ENCODE results near the gene SLC7A5.
"Not testable (repeated sequence)": the region's sequence is repeated elsewhere in the genome, so short reads cannot be mapped to it uniquely, and the experiment has no call there.

Gene SLC7A5

GRCh38 chr16:87828907-87829621 lies 40.2 kb downstream of the SLC7A5 start:
- H3K27me3 ChIP-seq (ENCODE audit: control insufficient read depth in 1 of 2, insufficient read depth in 1 of 2, low read length in 2 of 2), result peaks cover 15 to 17% of the 10 kb centered on the region in 2 experiments
- no peak overlapping the region for H3K23ac ChIP-seq (ENCODE audit: low read length in 2 of 2)
- no peak overlapping the region for H2BK12ac ChIP-seq (ENCODE audit: low read length in 2 of 2)
- H2AFZ ChIP-seq (ENCODE audit: low read depth, low read length), result no peak overlapping the region
- 94% methylated on average over 15 of the region's 16 CpGs for WGBS
- peaks cover 5 to 45% of the 10 kb centered on the region in 2 experiments for H3K36me3 ChIP-seq (ENCODE audit: control insufficient read depth in 1 of 2, insufficient read depth in 2 of 2, low read depth in 1 of 2, low read length in 2 of 2)
- no peak overlapping the region for H2BK120ac ChIP-seq (ENCODE audit: low read depth, low read length)
- DNase-seq, result no peak
- H2BK5ac ChIP-seq (ENCODE audit: low read depth, low read length, poor library complexity, severe bottlenecking), result no peak overlapping the region
- no peaks in the 10 kb centered on the region for H3K9me3 ChIP-seq (ENCODE audit: control insufficient read depth, low read length)
- no peak overlapping the region for H2BK15ac ChIP-seq (ENCODE audit: low read depth, poor library complexity, severe bottlenecking)
- H4K91ac ChIP-seq (ENCODE audit: low read length), result no peak overlapping the region
- no peak overlapping the region for H3K14ac ChIP-seq (ENCODE audit: low read length in 2 of 2)
- no peak overlapping the region for H3K4me2 ChIP-seq (ENCODE audit: low read length, poor library complexity, severe bottlenecking)
- no peak overlapping the region for H3K4ac ChIP-seq (ENCODE audit: low read depth in 1 of 2, low read length in 2 of 2)
- no peak overlapping the region for H4K8ac ChIP-seq (ENCODE audit: low read length)
- H3K4me1 ChIP-seq (ENCODE audit: control insufficient read depth, insufficient read depth, low read depth, low read length), result peaks cover 15% of the 10 kb centered on the region
- no peak overlapping the region for H3K9ac ChIP-seq (ENCODE audit: low read length)
- no peak overlapping the region for H3K18ac ChIP-seq (ENCODE audit: low read depth in 1 of 2, low read length in 2 of 2)
- H3K79me1 ChIP-seq (replicated peaks; ENCODE audit: low read length, poor library complexity, severe bottlenecking), result no peaks in the 10 kb centered on the region
- H2AK5ac ChIP-seq (ENCODE audit: low read length, severe bottlenecking), result no peak overlapping the region
- no peak overlapping the region for H3K4me3 ChIP-seq (ENCODE audit: insufficient read depth in 1 of 2, low read depth in 1 of 2, low read length in 2 of 2)
- H3K27ac ChIP-seq (ENCODE audit: low read length, poor library complexity, severe bottlenecking), result no peak overlapping the region

- no peak overlapping the region for H3K9ac ChIP-seq (ENCODE audit: low read length)
- H3K36me3 ChIP-seq (ENCODE audit: control insufficient read depth in 1 of 2, insufficient read depth in 2 of 2, low read depth in 1 of 2, low read length in 2 of 2), result peaks cover 3 to 37% of the 10 kb centered on the region in 2 experiments
- no peak overlapping the region for H4K91ac ChIP-seq (ENCODE audit: low read length)
- no peak overlapping the region for H3K23ac ChIP-seq (ENCODE audit: low read length in 2 of 2)
- DNase-seq, result no peak
- no peaks in the 10 kb centered on the region for H3K79me1 ChIP-seq (replicated peaks; ENCODE audit: low read length, poor library complexity, severe bottlenecking)
- H3K4me2 ChIP-seq (ENCODE audit: low read length, poor library complexity, severe bottlenecking), result no peak overlapping the region
- no peak overlapping the region for H3K4ac ChIP-seq (ENCODE audit: low read depth in 1 of 2, low read length in 2 of 2)
- H2AFZ ChIP-seq (ENCODE audit: low read depth, low read length), result no peak overlapping the region
- H2BK15ac ChIP-seq (ENCODE audit: low read depth, poor library complexity, severe bottlenecking), result no peak overlapping the region
- H3K14ac ChIP-seq (ENCODE audit: low read length in 2 of 2), result no peak overlapping the region
- H3K27ac ChIP-seq (ENCODE audit: low read length, poor library complexity, severe bottlenecking), result no peak overlapping the region
- no peak overlapping the region for H2BK120ac ChIP-seq (ENCODE audit: low read depth, low read length)
- no peak overlapping the region for H2BK12ac ChIP-seq (ENCODE audit: low read length in 2 of 2)
- H3K27me3 ChIP-seq (ENCODE audit: control insufficient read depth in 1 of 2, insufficient read depth in 1 of 2, low read length in 2 of 2), result peaks cover 23 to 24% of the 10 kb centered on the region in 2 experiments
- H3K9me3 ChIP-seq (ENCODE audit: control insufficient read depth, low read length), result no peaks in the 10 kb centered on the region
- H3K4me1 ChIP-seq (ENCODE audit: control insufficient read depth, insufficient read depth, low read depth, low read length), result peaks cover 15% of the 10 kb centered on the region
- H3K18ac ChIP-seq (ENCODE audit: low read depth in 1 of 2, low read length in 2 of 2), result no peak overlapping the region
- no peak overlapping the region for H3K4me3 ChIP-seq (ENCODE audit: insufficient read depth in 1 of 2, low read depth in 1 of 2, low read length in 2 of 2)
- 89% methylated on average over 19 of the region's 20 CpGs for WGBS
- H2BK5ac ChIP-seq (ENCODE audit: low read depth, low read length, poor library complexity, severe bottlenecking), result no peak overlapping the region
- no peak overlapping the region for H4K8ac ChIP-seq (ENCODE audit: low read length)
- H2AK5ac ChIP-seq (ENCODE audit: low read length, severe bottlenecking), result no peak overlapping the region
Measured at GRCh38 chr16:87828071-87828906, 41.0 kb downstream of the SLC7A5 start.

DNA sequence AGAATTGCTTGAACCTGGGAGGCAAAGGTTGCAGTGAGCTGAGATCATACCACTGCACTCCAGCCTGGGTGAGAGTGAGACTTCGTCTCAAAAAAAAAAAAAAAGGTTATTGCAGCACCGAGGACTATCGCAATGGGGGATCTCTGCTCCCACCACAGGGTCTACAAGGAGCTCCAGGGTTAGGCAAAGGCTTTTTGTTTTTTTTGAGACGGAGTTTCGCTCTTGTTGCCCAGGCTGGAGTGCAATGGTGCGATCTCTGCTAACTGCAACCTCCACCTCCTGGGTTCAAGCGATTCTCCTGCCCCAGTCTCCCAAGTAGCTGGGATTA lies 41.8 kb downstream of the SLC7A5 start:
- H3K27me3 ChIP-seq (ENCODE audit: control insufficient read depth in 1 of 2, insufficient read depth in 1 of 2, low read length in 2 of 2), result peaks cover 30 to 32% of the 10 kb centered on the region in 2 experiments
- not testable (repeated sequence) for H3K4ac ChIP-seq (ENCODE audit: low read depth in 1 of 2, low read length in 2 of 2); H3K9me3 ChIP-seq (ENCODE audit: control insufficient read depth, low read length); H2AK5ac ChIP-seq (ENCODE audit: low read length, severe bottlenecking); DNase-seq; H3K4me2 ChIP-seq (ENCODE audit: low read length, poor library complexity, severe bottlenecking); H3K18ac ChIP-seq (ENCODE audit: low read depth in 1 of 2, low read length in 2 of 2); H4K91ac ChIP-seq (ENCODE audit: low read length); H2BK5ac ChIP-seq (ENCODE audit: low read depth, low read length, poor library complexity, severe bottlenecking); H2BK120ac ChIP-seq (ENCODE audit: low read depth, low read length); H3K79me1 ChIP-seq (replicated peaks; ENCODE audit: low read length, poor library complexity, severe bottlenecking); H2BK15ac ChIP-seq (ENCODE audit: low read depth, poor library complexity, severe bottlenecking); H3K4me3 ChIP-seq (ENCODE audit: insufficient read depth in 1 of 2, low read depth in 1 of 2, low read length in 2 of 2); H3K9ac ChIP-seq (ENCODE audit: low read length); H2AFZ ChIP-seq (ENCODE audit: low read depth, low read length); H2BK12ac ChIP-seq (ENCODE audit: low read length in 2 of 2); H4K8ac ChIP-seq (ENCODE audit: low read length); H3K23ac ChIP-seq (ENCODE audit: low read length in 2 of 2); H3K27ac ChIP-seq (ENCODE audit: low read length, poor library complexity, severe bottlenecking); H3K14ac ChIP-seq (ENCODE audit: low read length in 2 of 2)
- WGBS, result 91% methylated on average over 6 of the region's 7 CpGs
- peaks cover 3 to 30% of the 10 kb centered on the region in 2 experiments for H3K36me3 ChIP-seq (ENCODE audit: control insufficient read depth in 1 of 2, insufficient read depth in 2 of 2, low read depth in 1 of 2, low read length in 2 of 2)
- peaks cover 15% of the 10 kb centered on the region for H3K4me1 ChIP-seq (ENCODE audit: control insufficient read depth, insufficient read depth, low read depth, low read length)

- H4K91ac ChIP-seq (ENCODE audit: low read length), result no peak overlapping the region
- no peak overlapping the region for H3K27ac ChIP-seq (ENCODE audit: low read length, poor library complexity, severe bottlenecking)
- no peaks in the 10 kb centered on the region for H3K9me3 ChIP-seq (ENCODE audit: control insufficient read depth, low read length)
- H2AFZ ChIP-seq (ENCODE audit: low read depth, low read length), result no peak overlapping the region
- H3K4me1 ChIP-seq (ENCODE audit: control insufficient read depth, insufficient read depth, low read depth, low read length), result peaks cover 15% of the 10 kb centered on the region
- H2AK5ac ChIP-seq (ENCODE audit: low read length, severe bottlenecking), result no peak overlapping the region
- no peak overlapping the region for H3K23ac ChIP-seq (ENCODE audit: low read length in 2 of 2)
- peak overlapping the region; percentile 2 for H4K8ac ChIP-seq (ENCODE audit: low read length)
- 91% methylated on average over 28 of the region's 28 CpGs for WGBS
- H2BK5ac ChIP-seq (ENCODE audit: low read depth, low read length, poor library complexity, severe bottlenecking), result no peak overlapping the region
- H2BK120ac ChIP-seq (ENCODE audit: low read depth, low read length), result no peak overlapping the region
- peaks cover 32 to 37% of the 10 kb centered on the region in 2 experiments for H3K27me3 ChIP-seq (ENCODE audit: control insufficient read depth in 1 of 2, insufficient read depth in 1 of 2, low read length in 2 of 2)
- no peak overlapping the region for H3K4ac ChIP-seq (ENCODE audit: low read depth in 1 of 2, low read length in 2 of 2)
- no peak overlapping the region for H2BK12ac ChIP-seq (ENCODE audit: low read length in 2 of 2)
- no peaks in the 10 kb centered on the region for H3K79me1 ChIP-seq (replicated peaks; ENCODE audit: low read length, poor library complexity, severe bottlenecking)
- H2BK15ac ChIP-seq (ENCODE audit: low read depth, poor library complexity, severe bottlenecking), result peak overlapping the region; percentile 35
- DNase-seq, result no peak
- H3K4me2 ChIP-seq (ENCODE audit: low read length, poor library complexity, severe bottlenecking), result no peak overlapping the region
- H3K18ac ChIP-seq (ENCODE audit: low read depth in 1 of 2, low read length in 2 of 2), result no peak overlapping the region
- no peak overlapping the region for H3K4me3 ChIP-seq (ENCODE audit: insufficient read depth in 1 of 2, low read depth in 1 of 2, low read length in 2 of 2)
- peaks cover 3 to 24% of the 10 kb centered on the region in 2 experiments for H3K36me3 ChIP-seq (ENCODE audit: control insufficient read depth in 1 of 2, insufficient read depth in 2 of 2, low read depth in 1 of 2, low read length in 2 of 2)
- no peak overlapping the region for H3K9ac ChIP-seq (ENCODE audit: low read length)
- H3K14ac ChIP-seq (ENCODE audit: low read length in 2 of 2), result no peak overlapping the region
Measured at GRCh38 chr16:87826798-87827587, 42.3 kb downstream of the SLC7A5 start.
